ENCODE data around the gene ALK. TPM values are rescaled to one million over a fixed set of nuclear protein-coding genes. Genes with fewer than 3 reads are reported as not detected.

ALK gene
- total RNA-seq, 4 donors from 2014 or later: 0.66 TPM; not detected in 3

DNA sequence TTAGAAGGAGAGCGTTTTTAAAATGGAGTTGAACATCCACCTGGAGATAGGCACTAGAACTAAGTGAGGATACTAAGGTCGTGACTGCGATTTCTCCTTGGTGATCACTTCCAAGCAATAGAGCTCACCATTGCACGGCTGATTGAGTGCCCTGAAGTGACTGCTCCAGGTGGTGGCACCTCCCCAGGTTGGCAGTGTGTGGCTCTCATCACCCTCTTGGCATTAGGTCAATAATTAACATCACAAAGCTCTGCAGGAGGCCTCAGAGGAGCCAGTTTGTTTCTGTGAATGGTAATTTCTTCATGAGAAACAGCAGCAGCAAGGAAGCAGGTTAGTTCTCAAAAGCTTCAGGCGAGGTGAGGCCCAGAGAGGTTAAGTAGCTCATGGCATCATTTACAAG lies 546.6 kb downstream of the ALK start:
- intact Hi-C loops (cut with DNase I; ENCODE audit: low total_unique reads): no loop called here
- H3K4me3 ChIP-seq (ENCODE audit: low read depth, poor library complexity, severe bottlenecking): no peak overlapping the region
- TF ChIP-seq CTCF (IDR thresholded peaks at IDR 0.05): no peak
- no peak for TF ChIP-seq POLR2A (IDR thresholded peaks at IDR 0.05)
- DNase-seq (ENCODE audit: low spot score in 2 of 2): no peak
- WGBS, 2 donors: 79 to 82% methylated on average over 5 of the region's 5 CpGs

DNA sequence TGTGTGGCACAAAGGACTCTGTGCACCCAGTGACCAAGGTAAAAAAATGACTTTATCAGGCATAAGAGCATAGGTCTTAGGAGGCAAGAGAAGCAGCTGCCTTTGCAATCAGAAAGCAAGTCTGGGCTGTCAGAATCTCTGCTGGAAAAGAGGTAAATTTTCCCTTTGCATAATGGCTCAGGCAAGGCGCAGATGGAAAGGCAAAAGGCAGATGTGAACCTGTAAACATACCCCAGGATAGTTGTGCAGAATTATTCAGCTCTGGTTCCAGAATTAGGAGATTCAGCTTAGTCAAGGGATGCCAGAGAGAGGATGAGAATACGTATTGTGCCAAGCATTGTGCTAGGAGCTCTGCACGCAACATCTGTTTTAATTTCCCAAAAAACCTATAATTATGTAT lies 547.5 kb downstream of the ALK start:
- WGBS, 2 donors: 86 to 93% methylated on average over 3 of the region's 3 CpGs
- intact Hi-C loops (cut with DNase I; ENCODE audit: low total_unique reads): no loop called here
- no peak for DNase-seq (ENCODE audit: low spot score in 2 of 2)
- TF ChIP-seq CTCF (IDR thresholded peaks at IDR 0.05) (no peak), POLR2A (IDR thresholded peaks at IDR 0.05) (no peak)
- H3K4me3 ChIP-seq (ENCODE audit: low read depth, poor library complexity, severe bottlenecking): no peak overlapping the region

DNA sequence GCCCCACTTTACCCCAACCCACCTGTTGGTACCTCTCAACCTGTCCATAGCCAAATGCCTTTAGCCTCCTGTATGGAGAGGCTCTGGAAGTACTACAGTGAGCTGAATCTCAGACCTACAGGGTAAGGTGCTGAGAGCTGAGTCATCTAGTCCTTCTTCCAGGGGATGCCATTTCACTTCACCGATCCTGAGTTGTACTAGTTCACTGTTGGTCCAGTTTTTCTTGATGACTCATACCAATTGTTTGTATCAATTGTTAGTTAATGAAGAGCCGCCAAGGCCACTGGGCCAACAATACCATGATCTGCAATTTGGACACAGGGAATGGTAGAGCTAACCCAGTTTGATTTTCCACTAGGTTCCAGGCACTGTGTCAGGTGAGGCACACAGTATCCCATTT lies 549.2 kb downstream of the ALK start:
- no peak for DNase-seq (ENCODE audit: low spot score in 2 of 2)
- no peak for TF ChIP-seq POLR2A (IDR thresholded peaks at IDR 0.05)
- no peak for TF ChIP-seq CTCF (IDR thresholded peaks at IDR 0.05)
- intact Hi-C loops (cut with DNase I; ENCODE audit: low total_unique reads): no loop called here
- H3K4me3 ChIP-seq (ENCODE audit: low read depth, poor library complexity, severe bottlenecking): no peak overlapping the region
- 69 to 92% methylated on average over 2 of the region's 2 CpGs for WGBS, 2 donors

GRCh38 chr2:29370581-29371125 lies 550.7 kb downstream of the ALK start:
- WGBS, 2 donors: 65 to 66% methylated on average over 5 of the region's 5 CpGs
- no peak overlapping the region for H3K4me3 ChIP-seq (ENCODE audit: low read depth, poor library complexity, severe bottlenecking)
- TF ChIP-seq CTCF (IDR thresholded peaks at IDR 0.05) (no peak), POLR2A (IDR thresholded peaks at IDR 0.05) (no peak)
- intact Hi-C loops (cut with DNase I; ENCODE audit: low total_unique reads): no loop called here
- DNase-seq (ENCODE audit: low spot score in 2 of 2): no peak

GRCh38 chr2:29370173-29370572 lies 551.2 kb downstream of the ALK start:
- TF ChIP-seq CTCF (IDR thresholded peaks at IDR 0.05) (no peak), POLR2A (IDR thresholded peaks at IDR 0.05) (no peak)
- WGBS, 2 donors: 40 to 43% methylated on average over 4 of the region's 4 CpGs
- H3K4me3 ChIP-seq (ENCODE audit: low read depth, poor library complexity, severe bottlenecking): no peak overlapping the region
- intact Hi-C loops (cut with DNase I; ENCODE audit: low total_unique reads): no loop called here
- no peak for DNase-seq (ENCODE audit: low spot score in 2 of 2)

DNA sequence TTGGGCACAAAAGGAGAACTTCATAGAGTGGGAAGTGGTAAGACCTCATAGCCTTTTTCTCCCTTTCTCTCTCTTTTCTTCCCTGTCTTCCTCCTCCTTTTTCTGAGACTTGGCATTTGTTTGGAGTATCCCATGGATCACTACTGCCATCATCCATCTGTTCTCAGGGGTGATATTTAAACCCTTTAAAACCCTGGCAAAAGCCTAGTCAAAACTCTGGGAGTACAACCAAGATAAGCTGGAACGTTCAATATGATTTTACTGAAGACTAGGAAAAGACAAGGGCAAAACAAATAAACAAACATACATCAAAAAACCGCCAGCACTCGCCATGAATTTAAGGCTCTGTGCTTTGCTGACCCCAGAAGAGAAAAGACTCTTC lies 552.7 kb downstream of the ALK start:
- intact Hi-C loops (cut with DNase I; ENCODE audit: low total_unique reads): no loop called here
- 83 to 85% methylated on average over 3 of the region's 3 CpGs for WGBS, 2 donors
- no peak for DNase-seq (ENCODE audit: low spot score in 2 of 2)
- TF ChIP-seq CTCF (IDR thresholded peaks at IDR 0.05) (no peak), POLR2A (IDR thresholded peaks at IDR 0.05) (no peak)
- H3K4me3 ChIP-seq (ENCODE audit: low read depth, poor library complexity, severe bottlenecking): no peak overlapping the region
